Liver (tissue), 9 donors: ENCODE results near the gene CFAP45. TPM values are rescaled to one million over a fixed set of nuclear protein-coding genes. Genes with fewer than 3 reads are reported as not detected.
A peak's percentile ranks its signal among the peaks of the same experiment; 100 is the strongest.

Experiments used
- DNase-seq: peaks from one replicate; pipeline ENCODE4 v3.0.0-alpha.2; 2017; ENCODE audit warnings: low spot score
- H3K27ac ChIP-seq, 2 donors: one replicate each; pipeline ENCODE4 v1.7.0; 2013; ENCODE audit warnings: inconsistent platforms in 2 of 2, low read length in 2 of 2, control low read depth in 1 of 2, low read depth in 1 of 2, mild to moderate bottlenecking in 1 of 2
- H3K27me3 ChIP-seq, 4 donors: one replicate each; pipeline versions ENCODE4 v1.6.1 to v1.7.0; 2013; ENCODE audit warnings: low read length in 3 of 4, inconsistent platforms in 1 of 4, mild to moderate bottlenecking in 1 of 4, moderate library complexity in 1 of 4; ENCODE audit not compliant: control insufficient read depth in 4 of 4, insufficient read depth in 4 of 4
- H3K36me3 ChIP-seq, 4 donors: one replicate each; pipeline versions ENCODE4 v1.6.1 to v1.7.0; 2013; ENCODE audit warnings: low read length in 3 of 4, mild to moderate bottlenecking in 3 of 4, low read depth in 1 of 4, moderate library complexity in 1 of 4; ENCODE audit not compliant: control insufficient read depth in 4 of 4, insufficient read depth in 3 of 4
- H3K4me1 ChIP-seq, 4 donors: one replicate each; pipeline versions ENCODE4 v1.6.1 to v1.7.0; 2013; ENCODE audit warnings: low read length in 3 of 4, mild to moderate bottlenecking in 3 of 4, moderate library complexity in 1 of 4; ENCODE audit not compliant: control insufficient read depth in 4 of 4, insufficient read depth in 4 of 4
- H3K4me3 ChIP-seq, 3 donors: one replicate each; pipeline versions ENCODE4 v1.6.1 to v1.7.0; 2013; ENCODE audit warnings: low read length in 3 of 3, control low read depth in 1 of 3, low read depth in 1 of 3, mild to moderate bottlenecking in 1 of 3
- H3K9ac ChIP-seq, 2 donors: one replicate each; pipeline ENCODE4 v1.7.0; 2013; ENCODE audit warnings: low read length in 2 of 2, mild to moderate bottlenecking in 2 of 2, moderate library complexity in 2 of 2, control low read depth in 1 of 2, low read depth in 1 of 2
- H3K9me3 ChIP-seq, 4 donors: one replicate each; pipeline versions ENCODE4 v1.6.1 to v1.7.0; 2013; ENCODE audit warnings: low read length in 3 of 4; ENCODE audit not compliant: control insufficient read depth in 4 of 4
- EGR1 ChIP-seq, 2 donors: IDR thresholded peaks; 2 replicates each; pipeline ENCODE4 v1.6.1; 2016 to 2018; ENCODE audit warnings: antibody characterized with exemption in 2 of 2, low read depth in 2 of 2
- FOXA1 ChIP-seq: IDR thresholded peaks from 2 replicates; pipeline ENCODE4 v1.6.1; 2016; ENCODE audit warnings: antibody characterized with exemption
- FOXA2 ChIP-seq: IDR thresholded peaks from 2 replicates; pipeline ENCODE4 v1.6.1; 2016; ENCODE audit warnings: antibody characterized with exemption
- GABPA ChIP-seq, 2 donors: IDR thresholded peaks in 1 of 2; conservative IDR thresholded peaks in 1 of 2; 2 replicates each; pipeline ENCODE4 v1.6.1; 2016; ENCODE audit warnings: antibody characterized with exemption in 2 of 2, mild to moderate bottlenecking in 1 of 2, moderate library complexity in 1 of 2
- HNF4A ChIP-seq, 2 donors: conservative IDR thresholded peaks; 2 replicates each; pipeline ENCODE4 v1.6.1; 2016; ENCODE audit warnings: antibody characterized with exemption in 2 of 2, mild to moderate bottlenecking in 2 of 2
- HNF4G ChIP-seq: IDR thresholded peaks from 2 replicates; pipeline ENCODE4 v1.6.1; 2016; ENCODE audit warnings: antibody characterized with exemption
- JUND ChIP-seq, 2 donors: IDR thresholded peaks; 2 replicates each; pipeline ENCODE4 v1.6.1; 2016; ENCODE audit warnings: antibody characterized with exemption in 2 of 2
- NR2F2 ChIP-seq: IDR thresholded peaks from 2 replicates; pipeline ENCODE4 v1.6.1; 2016; ENCODE audit warnings: antibody characterized with exemption
- RAD21 ChIP-seq, 2 donors: IDR thresholded peaks; 2 replicates each; pipeline ENCODE4 v1.6.1; 2016; ENCODE audit warnings: antibody characterized with exemption in 2 of 2, mild to moderate bottlenecking in 2 of 2
- RXRA ChIP-seq, 2 donors: IDR thresholded peaks; 2 replicates each; pipeline ENCODE4 v1.6.1; 2017 to 2018; ENCODE audit warnings: antibody characterized with exemption in 2 of 2, mild to moderate bottlenecking in 1 of 2
- SP1 ChIP-seq: IDR thresholded peaks from 2 replicates; pipeline ENCODE4 v1.6.1; 2018; ENCODE audit warnings: antibody characterized with exemption, mild to moderate bottlenecking
- TAF1 ChIP-seq: conservative IDR thresholded peaks from 2 replicates; pipeline ENCODE4 v1.6.1; 2016; ENCODE audit warnings: antibody characterized with exemption, mild to moderate bottlenecking
- YY1 ChIP-seq: IDR thresholded peaks from 2 replicates; pipeline ENCODE4 v1.6.1; 2016; ENCODE audit warnings: antibody characterized with exemption, mild to moderate bottlenecking
- WGBS: extraction: QIAGEN DNeasy Blood & Tissue Kit; methylation state at CpG from one replicate; pipeline ENCODE4 v1.1.7; 2013; 5-methylcytosine and 5-hydroxymethylcytosine counted together
- polyA plus RNA-seq, 2 donors: library from polyadenylated mRNA; stranded (reverse) in 1 of 2; unstranded in 1 of 2; fragments of 200-250 nt in 1 of 2; fragments of >200 nt in 1 of 2; fragmentation: Nextera tagmentation in 1 of 2; extraction: Ambion mirVana in 1 of 2; gene quantifications; one replicate each; pipeline versions ENCODE4 v1.2.1 to v1.2.3, GENCODE V29; 2013 to 2015
- total RNA-seq, 2 donors: library from RNA; depleted of rRNA; stranded (reverse); fragments of >200 nt; gene quantifications; one replicate each; pipeline ENCODE4 v1.2.3, GENCODE V29; 2014
- TF ChIP-seq, protein P1 (sequence below): IDR thresholded peaks from 2 replicates; pipeline ENCODE4 v1.6.1; 2016; ENCODE audit warnings: antibody characterized with exemption
- TF ChIP-seq, protein P2 (sequence below): fragments of 150-350 bp; IDR thresholded peaks from 2 replicates; pipeline ENCODE4 v1.5.1; 2017; ENCODE audit warnings: improper control_type of control experiment, low read depth, low read length; ENCODE audit not compliant: missing input control
- TF ChIP-seq, protein P3 (sequence below): IDR thresholded peaks from 2 replicates; pipeline ENCODE4 v1.6.1; 2016; ENCODE audit warnings: antibody characterized with exemption, mild to moderate bottlenecking
- TF ChIP-seq, protein P4 (sequence below): IDR thresholded peaks from 2 replicates; pipeline ENCODE4 v1.6.1; 2016; ENCODE audit warnings: antibody characterized with exemption
- TF ChIP-seq, protein P5 (sequence below): IDR thresholded peaks from 2 replicates; pipeline ENCODE4 v1.6.1; 2016; ENCODE audit warnings: antibody characterized with exemption
- donor health status: healthy.
- donor health status: healthy.
- donor health status: healthy.
- donor health status: healthy.
- donor health status: healthy.

The CFAP45 gene
- total and polyA plus RNA-seq, 4 donors, result 0.03 to 0.24 TPM; not detected in 2

DNA sequence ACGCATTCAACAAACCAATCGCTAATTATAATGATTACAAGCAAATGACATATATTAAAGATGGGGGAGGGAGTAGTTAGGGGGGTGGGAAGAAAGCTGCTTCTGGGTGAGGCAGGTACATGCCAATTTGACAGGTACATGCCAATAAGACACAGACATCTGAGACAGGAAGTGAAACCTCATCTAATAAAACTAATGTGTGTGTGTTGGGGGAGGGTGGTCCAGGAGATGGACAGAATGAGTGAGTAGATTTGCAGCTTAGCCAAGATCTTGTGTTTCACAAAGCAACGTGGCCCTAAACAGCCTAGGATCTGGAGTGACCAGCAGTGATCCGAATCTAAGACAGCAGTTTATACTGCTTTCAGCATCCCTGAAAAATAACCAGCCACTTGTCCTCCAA, 10.8 kb downstream of the CFAP45 start:
- Histone ChIP-seq H3K4me1 (peaks cover 0 to 8% (median 0%) of the 10 kb centered on the region in 4 donors), H3K4me3 (no peak overlapping the region), H3K9ac (no peak overlapping the region), H3K27me3 (no peaks in the 10 kb centered on the region), H3K36me3 (no peaks in the 10 kb centered on the region), H3K27ac (peak overlapping the region in 1 of 2 donors; percentile 59), H3K9me3 (no peaks in the 10 kb centered on the region)
- TF ChIP-seq NR2F2 (no peak), FOXA1 (no peak), FOXA2 (no peak), RXRA (IDR thresholded peaks at IDR 0.05) (no peak), HNF4A (conservative IDR thresholded peaks at IDR 0.05) (no peak), RAD21 (IDR thresholded peaks at IDR 0.05) (no peak), TAF1 (no peak), SP1 (no peak), JUND (IDR thresholded peaks at IDR 0.05) (no peak), HNF4G (no peak), GABPA (IDR thresholded peaks at IDR 0.05 in 1 of 2, conservative IDR thresholded peaks at IDR 0.05 in 1 of 2) (no peak), YY1 (no peak), EGR1 (IDR thresholded peaks at IDR 0.05; ENCODE audit: low read depth in 2 of 2) (no peak)
- TF ChIP-seq, protein P1, sequence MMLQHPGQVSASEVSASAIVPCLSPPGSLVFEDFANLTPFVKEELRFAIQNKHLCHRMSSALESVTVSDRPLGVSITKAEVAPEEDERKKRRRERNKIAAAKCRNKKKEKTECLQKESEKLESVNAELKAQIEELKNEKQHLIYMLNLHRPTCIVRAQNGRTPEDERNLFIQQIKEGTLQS, result no peak
- TF ChIP-seq, protein P2, sequence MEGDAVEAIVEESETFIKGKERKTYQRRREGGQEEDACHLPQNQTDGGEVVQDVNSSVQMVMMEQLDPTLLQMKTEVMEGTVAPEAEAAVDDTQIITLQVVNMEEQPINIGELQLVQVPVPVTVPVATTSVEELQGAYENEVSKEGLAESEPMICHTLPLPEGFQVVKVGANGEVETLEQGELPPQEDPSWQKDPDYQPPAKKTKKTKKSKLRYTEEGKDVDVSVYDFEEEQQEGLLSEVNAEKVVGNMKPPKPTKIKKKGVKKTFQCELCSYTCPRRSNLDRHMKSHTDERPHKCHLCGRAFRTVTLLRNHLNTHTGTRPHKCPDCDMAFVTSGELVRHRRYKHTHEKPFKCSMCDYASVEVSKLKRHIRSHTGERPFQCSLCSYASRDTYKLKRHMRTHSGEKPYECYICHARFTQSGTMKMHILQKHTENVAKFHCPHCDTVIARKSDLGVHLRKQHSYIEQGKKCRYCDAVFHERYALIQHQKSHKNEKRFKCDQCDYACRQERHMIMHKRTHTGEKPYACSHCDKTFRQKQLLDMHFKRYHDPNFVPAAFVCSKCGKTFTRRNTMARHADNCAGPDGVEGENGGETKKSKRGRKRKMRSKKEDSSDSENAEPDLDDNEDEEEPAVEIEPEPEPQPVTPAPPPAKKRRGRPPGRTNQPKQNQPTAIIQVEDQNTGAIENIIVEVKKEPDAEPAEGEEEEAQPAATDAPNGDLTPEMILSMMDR, result no peak
- TF ChIP-seq, protein P3, sequence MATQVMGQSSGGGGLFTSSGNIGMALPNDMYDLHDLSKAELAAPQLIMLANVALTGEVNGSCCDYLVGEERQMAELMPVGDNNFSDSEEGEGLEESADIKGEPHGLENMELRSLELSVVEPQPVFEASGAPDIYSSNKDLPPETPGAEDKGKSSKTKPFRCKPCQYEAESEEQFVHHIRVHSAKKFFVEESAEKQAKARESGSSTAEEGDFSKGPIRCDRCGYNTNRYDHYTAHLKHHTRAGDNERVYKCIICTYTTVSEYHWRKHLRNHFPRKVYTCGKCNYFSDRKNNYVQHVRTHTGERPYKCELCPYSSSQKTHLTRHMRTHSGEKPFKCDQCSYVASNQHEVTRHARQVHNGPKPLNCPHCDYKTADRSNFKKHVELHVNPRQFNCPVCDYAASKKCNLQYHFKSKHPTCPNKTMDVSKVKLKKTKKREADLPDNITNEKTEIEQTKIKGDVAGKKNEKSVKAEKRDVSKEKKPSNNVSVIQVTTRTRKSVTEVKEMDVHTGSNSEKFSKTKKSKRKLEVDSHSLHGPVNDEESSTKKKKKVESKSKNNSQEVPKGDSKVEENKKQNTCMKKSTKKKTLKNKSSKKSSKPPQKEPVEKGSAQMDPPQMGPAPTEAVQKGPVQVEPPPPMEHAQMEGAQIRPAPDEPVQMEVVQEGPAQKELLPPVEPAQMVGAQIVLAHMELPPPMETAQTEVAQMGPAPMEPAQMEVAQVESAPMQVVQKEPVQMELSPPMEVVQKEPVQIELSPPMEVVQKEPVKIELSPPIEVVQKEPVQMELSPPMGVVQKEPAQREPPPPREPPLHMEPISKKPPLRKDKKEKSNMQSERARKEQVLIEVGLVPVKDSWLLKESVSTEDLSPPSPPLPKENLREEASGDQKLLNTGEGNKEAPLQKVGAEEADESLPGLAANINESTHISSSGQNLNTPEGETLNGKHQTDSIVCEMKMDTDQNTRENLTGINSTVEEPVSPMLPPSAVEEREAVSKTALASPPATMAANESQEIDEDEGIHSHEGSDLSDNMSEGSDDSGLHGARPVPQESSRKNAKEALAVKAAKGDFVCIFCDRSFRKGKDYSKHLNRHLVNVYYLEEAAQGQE, result no peak
- TF ChIP-seq, protein P4, sequence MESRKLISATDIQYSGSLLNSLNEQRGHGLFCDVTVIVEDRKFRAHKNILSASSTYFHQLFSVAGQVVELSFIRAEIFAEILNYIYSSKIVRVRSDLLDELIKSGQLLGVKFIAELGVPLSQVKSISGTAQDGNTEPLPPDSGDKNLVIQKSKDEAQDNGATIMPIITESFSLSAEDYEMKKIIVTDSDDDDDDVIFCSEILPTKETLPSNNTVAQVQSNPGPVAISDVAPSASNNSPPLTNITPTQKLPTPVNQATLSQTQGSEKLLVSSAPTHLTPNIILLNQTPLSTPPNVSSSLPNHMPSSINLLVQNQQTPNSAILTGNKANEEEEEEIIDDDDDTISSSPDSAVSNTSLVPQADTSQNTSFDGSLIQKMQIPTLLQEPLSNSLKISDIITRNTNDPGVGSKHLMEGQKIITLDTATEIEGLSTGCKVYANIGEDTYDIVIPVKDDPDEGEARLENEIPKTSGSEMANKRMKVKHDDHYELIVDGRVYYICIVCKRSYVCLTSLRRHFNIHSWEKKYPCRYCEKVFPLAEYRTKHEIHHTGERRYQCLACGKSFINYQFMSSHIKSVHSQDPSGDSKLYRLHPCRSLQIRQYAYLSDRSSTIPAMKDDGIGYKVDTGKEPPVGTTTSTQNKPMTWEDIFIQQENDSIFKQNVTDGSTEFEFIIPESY, result no peak
- TF ChIP-seq, protein P5, sequence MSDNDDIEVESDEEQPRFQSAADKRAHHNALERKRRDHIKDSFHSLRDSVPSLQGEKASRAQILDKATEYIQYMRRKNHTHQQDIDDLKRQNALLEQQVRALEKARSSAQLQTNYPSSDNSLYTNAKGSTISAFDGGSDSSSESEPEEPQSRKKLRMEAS, result no peak
- 89% methylated on average over 4 of the region's 4 CpGs for WGBS
- DNase-seq, result no peak
